ENCODE measurements around the gene SPAG9. TPM values are rescaled to one million over a fixed set of nuclear protein-coding genes. Genes with fewer than 3 reads are reported as not detected.
A peak's percentile ranks its signal among the peaks of the same experiment; 100 is the strongest.

The SPAG9 gene
- total and polyA plus RNA-seq, 5 donors from 2014 or later = 4.7 to 98.4 (median 6.0) TPM

GRCh38 chr17:51164911-51165679 is 44.4 kb upstream of the SPAG9 start:
- ATAC-seq (ENCODE audit: low read depth in 2 of 2) (no peak), DNase-seq (no peak)
- Mint-ChIP-seq H3K4me3 (peak overlapping the region; percentile 91 to 98 (median 94)), H3K9me3 (no peaks in the 10 kb centered on the region), H3K36me3 (peaks cover 30% of the 10 kb centered on the region), H3K27ac (peak overlapping the region; percentile 98 to 99 (median 99)), H3K27me3 (no peaks in the 10 kb centered on the region), H3K4me1 (peaks cover 0 to 35% (median 20%) of the 10 kb centered on the region in 4 donors)
- no peaks in the 10 kb centered on the region for H3K27me3 ChIP-seq (ENCODE audit: control insufficient read depth, insufficient read depth, low read length)
- H3K4me1 ChIP-seq (ENCODE audit: control insufficient read depth, insufficient read depth, low read length, poor library complexity, severe bottlenecking) = peaks cover 7% of the 10 kb centered on the region
- H3K36me3 ChIP-seq (ENCODE audit: control insufficient read depth, insufficient read depth, low read length) = peaks cover 24% of the 10 kb centered on the region
- no peak overlapping the region for H3K4me3 ChIP-seq (ENCODE audit: low read depth, low read length)
- H3K9me3 ChIP-seq (ENCODE audit: control insufficient read depth in 2 of 2, low read length in 2 of 2) = no peaks in the 10 kb centered on the region
- peak overlapping the region; percentile 83 for H3K27ac ChIP-seq (ENCODE audit: insufficient read depth, low read length, poor library complexity, severe bottlenecking)

GRCh38 chr17:51161541-51161940 is 40.9 kb upstream of the SPAG9 start:
- H3K4me1 Mint-ChIP-seq = peaks cover 0 to 13% (median 12%) of the 10 kb centered on the region in 4 donors
- H3K9me3 Mint-ChIP-seq = no peaks in the 10 kb centered on the region
- DNase-seq (no peak), ATAC-seq (ENCODE audit: low read depth in 2 of 2) (no peak)
- no peaks in the 10 kb centered on the region for H3K4me1 ChIP-seq (ENCODE audit: control insufficient read depth, insufficient read depth, low read length, poor library complexity, severe bottlenecking)
- H3K36me3 ChIP-seq (ENCODE audit: control insufficient read depth, insufficient read depth, low read length) = peaks cover 22% of the 10 kb centered on the region
- no peak overlapping the region for H3K4me3 Mint-ChIP-seq
- H3K36me3 Mint-ChIP-seq = peaks cover 27% of the 10 kb centered on the region
- no peak overlapping the region for H3K4me3 ChIP-seq (ENCODE audit: low read depth, low read length)
- no peaks in the 10 kb centered on the region for H3K27me3 ChIP-seq (ENCODE audit: control insufficient read depth, insufficient read depth, low read length)
- no peaks in the 10 kb centered on the region for H3K9me3 ChIP-seq (ENCODE audit: control insufficient read depth in 2 of 2, low read length in 2 of 2)
- H3K27ac Mint-ChIP-seq = peak overlapping the region in 1 of 3 donors; percentile 62
- H3K27me3 Mint-ChIP-seq = no peaks in the 10 kb centered on the region
- H3K27ac ChIP-seq (ENCODE audit: insufficient read depth, low read length, poor library complexity, severe bottlenecking) = no peak overlapping the region

- Histone ChIP-seq H3K9me3 (ENCODE audit: control insufficient read depth in 2 of 2, low read length in 2 of 2) (no peaks in the 10 kb centered on the region), H3K4me3 (ENCODE audit: low read depth, low read length) (no peak overlapping the region), H3K4me1 (ENCODE audit: control insufficient read depth, insufficient read depth, low read length, poor library complexity, severe bottlenecking) (peaks cover 3% of the 10 kb centered on the region), H3K36me3 (ENCODE audit: control insufficient read depth, insufficient read depth, low read length) (peaks cover 22% of the 10 kb centered on the region), H3K27me3 (ENCODE audit: control insufficient read depth, insufficient read depth, low read length) (no peaks in the 10 kb centered on the region), H3K27ac (ENCODE audit: insufficient read depth, low read length, poor library complexity, severe bottlenecking) (no peak overlapping the region)
- H3K4me3 Mint-ChIP-seq = peak overlapping the region in 1 of 4 donors; percentile 79
- no peaks in the 10 kb centered on the region for H3K27me3 Mint-ChIP-seq
- peak overlapping the region in 1 of 3 donors; percentile 69 for H3K27ac Mint-ChIP-seq
- H3K9me3 Mint-ChIP-seq = no peaks in the 10 kb centered on the region
- H3K36me3 Mint-ChIP-seq = peaks cover 30% of the 10 kb centered on the region
- peaks cover 0 to 10% (median 4%) of the 10 kb centered on the region in 4 donors for H3K4me1 Mint-ChIP-seq
- DNase-seq (no peak), ATAC-seq (ENCODE audit: low read depth in 2 of 2) (no peak)
Measured at GRCh38 chr17:51159604-51160003, 38.9 kb upstream of the SPAG9 start.

- peaks cover 18% of the 10 kb centered on the region for H3K4me1 ChIP-seq (ENCODE audit: control insufficient read depth, insufficient read depth, low read length, poor library complexity, severe bottlenecking)
- Mint-ChIP-seq H3K4me1 (peaks cover 0 to 9% (median 4%) of the 10 kb centered on the region in 4 donors), H3K9me3 (no peaks in the 10 kb centered on the region), H3K27ac (no peak overlapping the region), H3K36me3 (peaks cover 14% of the 10 kb centered on the region), H3K4me3 (peak overlapping the region in 2 of 4 donors; percentile 14 to 34), H3K27me3 (no peaks in the 10 kb centered on the region)
- no peak overlapping the region for H3K27ac ChIP-seq (ENCODE audit: insufficient read depth, low read length, poor library complexity, severe bottlenecking)
- H3K27me3 ChIP-seq (ENCODE audit: control insufficient read depth, insufficient read depth, low read length) = no peaks in the 10 kb centered on the region
- no peak for DNase-seq
- peaks cover 7% of the 10 kb centered on the region for H3K36me3 ChIP-seq (ENCODE audit: control insufficient read depth, insufficient read depth, low read length)
- no peak overlapping the region for H3K4me3 ChIP-seq (ENCODE audit: low read depth, low read length)
- ATAC-seq (ENCODE audit: low read depth in 2 of 2) = no peak
- H3K9me3 ChIP-seq (ENCODE audit: control insufficient read depth in 2 of 2, low read length in 2 of 2) = no peaks in the 10 kb centered on the region
Measured at GRCh38 chr17:51155416-51155815, 34.7 kb upstream of the SPAG9 start.

GRCh38 chr17:51154176-51154575 is 33.5 kb upstream of the SPAG9 start:
- H3K27ac ChIP-seq (ENCODE audit: insufficient read depth, low read length, poor library complexity, severe bottlenecking) = no peak overlapping the region
- Mint-ChIP-seq H3K27ac (no peak overlapping the region), H3K27me3 (no peaks in the 10 kb centered on the region), H3K4me1 (peaks cover 0 to 9% (median 4%) of the 10 kb centered on the region in 4 donors), H3K4me3 (no peak overlapping the region), H3K9me3 (no peaks in the 10 kb centered on the region), H3K36me3 (peaks cover 6% of the 10 kb centered on the region)
- H3K4me3 ChIP-seq (ENCODE audit: low read depth, low read length) = peak overlapping the region; percentile 85
- H3K9me3 ChIP-seq (ENCODE audit: control insufficient read depth in 2 of 2, low read length in 2 of 2) = no peaks in the 10 kb centered on the region
- peaks cover 18% of the 10 kb centered on the region for H3K4me1 ChIP-seq (ENCODE audit: control insufficient read depth, insufficient read depth, low read length, poor library complexity, severe bottlenecking)
- H3K36me3 ChIP-seq (ENCODE audit: control insufficient read depth, insufficient read depth, low read length) = peaks cover 3% of the 10 kb centered on the region
- ATAC-seq (ENCODE audit: low read depth in 2 of 2) (no peak), DNase-seq (peak in 1 of 3 donors; percentile 47)
- H3K27me3 ChIP-seq (ENCODE audit: control insufficient read depth, insufficient read depth, low read length) = no peaks in the 10 kb centered on the region

- H3K27ac ChIP-seq (ENCODE audit: insufficient read depth, low read length, poor library complexity, severe bottlenecking) = peak within 1 kb of the TSS; percentile 85
- H3K27me3 ChIP-seq (ENCODE audit: control insufficient read depth, insufficient read depth, low read length) = no peaks in the 10 kb centered on the region
- H3K27me3 Mint-ChIP-seq = no peaks in the 10 kb centered on the region
- H3K4me3 ChIP-seq (ENCODE audit: low read depth, low read length) = peak within 1 kb of the TSS; percentile 87
- no peak within 1 kb of the TSS for H3K27ac Mint-ChIP-seq
- peaks cover 3% of the 10 kb centered on the region for H3K36me3 ChIP-seq (ENCODE audit: control insufficient read depth, insufficient read depth, low read length)
- peaks cover 0 to 9% (median 4%) of the 10 kb centered on the region in 4 donors for H3K4me1 Mint-ChIP-seq
- H3K9me3 ChIP-seq (ENCODE audit: control insufficient read depth in 2 of 2, low read length in 2 of 2) = no peaks in the 10 kb centered on the region
- ATAC-seq (ENCODE audit: low read depth in 2 of 2) (peak; percentile 94 to 97), DNase-seq (peak; percentile 94 to 100 (median 98))
- H3K9me3 Mint-ChIP-seq = no peaks in the 10 kb centered on the region
- peaks cover 18% of the 10 kb centered on the region for H3K4me1 ChIP-seq (ENCODE audit: control insufficient read depth, insufficient read depth, low read length, poor library complexity, severe bottlenecking)
- H3K36me3 Mint-ChIP-seq = peaks cover 6% of the 10 kb centered on the region
- no peak within 1 kb of the TSS for H3K4me3 Mint-ChIP-seq
Measured at GRCh38 chr17:51153210-51154072, 32.8 kb upstream of the SPAG9 start, which contains the start of gene NME1. NME1 (plus strand) TSS chr17:51153559; CDS start chr17:51155655, 2,096 bp downstream.

GRCh38 chr17:51152766-51153209 is 32.1 kb upstream of the SPAG9 start:
- DNase-seq (no peak), ATAC-seq (ENCODE audit: low read depth in 2 of 2) (no peak)
- Mint-ChIP-seq H3K27ac (no peak overlapping the region), H3K9me3 (no peaks in the 10 kb centered on the region), H3K4me3 (no peak overlapping the region), H3K4me1 (peaks cover 0 to 9% (median 4%) of the 10 kb centered on the region in 4 donors), H3K36me3 (peaks cover 6% of the 10 kb centered on the region), H3K27me3 (no peaks in the 10 kb centered on the region)
- Histone ChIP-seq H3K4me3 (ENCODE audit: low read depth, low read length) (peak overlapping the region; percentile 87), H3K4me1 (ENCODE audit: control insufficient read depth, insufficient read depth, low read length, poor library complexity, severe bottlenecking) (peaks cover 18% of the 10 kb centered on the region), H3K36me3 (ENCODE audit: control insufficient read depth, insufficient read depth, low read length) (peaks cover 3% of the 10 kb centered on the region), H3K9me3 (ENCODE audit: control insufficient read depth in 2 of 2, low read length in 2 of 2) (no peaks in the 10 kb centered on the region), H3K27me3 (ENCODE audit: control insufficient read depth, insufficient read depth, low read length) (no peaks in the 10 kb centered on the region), H3K27ac (ENCODE audit: insufficient read depth, low read length, poor library complexity, severe bottlenecking) (peak overlapping the region; percentile 85)

All from CD4-positive, CD25-positive, alpha-beta regulatory T cell (primary cell).